AG04449 (cell line): Measurements from ENCODE around the gene TEX36.
A peak's percentile ranks its signal among the peaks of the same experiment; 100 is the strongest.

Experiments
- CTCF ChIA-PET: fragments of 350-600 bp; formaldehyde crosslinking; extraction: SDS; loops from one replicate; lab custom pipeline; 2021; ENCODE audit warnings: antibody characterized with exemption; lab: Yijun Ruan, JAX
- POLR2A ChIA-PET: fragments of 400-600, 350-600 bp; formaldehyde crosslinking; extraction: SDS; loops from one replicate; lab custom pipeline; 2020; ENCODE audit warnings: antibody characterized with exemption, inconsistent platforms; lab: Yijun Ruan, JAX
- DNase-seq: peaks from one replicate; pipeline ENCODE4 v3.0.0-alpha.2; 2010; ENCODE audit warnings: low read depth, low spot score
- H3K4me3 ChIP-seq: 2 replicates; pipeline ENCODE4 v1.5.1; 2011; ENCODE audit warnings: low read depth, mild to moderate bottlenecking, control low read depth, low read length
- CTCF ChIP-seq: IDR thresholded peaks from one replicate; pipeline ENCODE4 v1.5.1; 2011; ENCODE audit warnings: mild to moderate bottlenecking, moderate library complexity, low read length, control low read depth, inconsistent platforms; ENCODE audit not compliant: insufficient read depth; ENCODE audit errors: missing control alignments

Gene TEX36

GRCh38 chr10:125631806-125632205 is 51.2 kb downstream of the TEX36 start:
- ChIA-PET CTCF (no interaction called here), POLR2A (no interaction called here)
- no peak overlapping the region for H3K4me3 ChIP-seq
- DNase-seq: no peak
- no peak for TF ChIP-seq CTCF

GRCh38 chr10:125629758-125630376 is 53.1 kb downstream of the TEX36 start:
- no peak for DNase-seq
- CTCF ChIA-PET: interaction anchor here (0.7 to 1.4 kb wide), 3 partner anchors 9 to 637 kb away, joined by 3 to 5 read pairs (median 4); no protein-coding TSS in a partner anchor

GRCh38 chr10:125628104-125629049 is 54.6 kb downstream of the TEX36 start:
- POLR2A ChIA-PET: interaction anchor here (0.7 kb wide), 1 partner anchor 39 kb away, joined by 3 read pairs; no protein-coding TSS in a partner anchor
- no peak for TF ChIP-seq CTCF
- CTCF ChIA-PET: interaction anchor here (1.0 kb wide), 1 partner anchor 11 kb away, joined by 3 read pairs; no protein-coding TSS in a partner anchor
- no peak overlapping the region for H3K4me3 ChIP-seq
- DNase-seq: no peak

More at GRCh38 chr10:125629758-125630376, 53.1 kb downstream of the TEX36 start:
- peak; percentile 24 for TF ChIP-seq CTCF
- H3K4me3 ChIP-seq: no peak overlapping the region
- POLR2A ChIA-PET: no interaction called here

GRCh38 chr10:125627646-125628045 is 55.3 kb downstream of the TEX36 start:
- POLR2A ChIA-PET: no interaction called here
- TF ChIP-seq CTCF: no peak
- CTCF ChIA-PET: no interaction called here
- H3K4me3 ChIP-seq: no peak overlapping the region
- DNase-seq: no peak

- CTCF ChIA-PET: no interaction called here
- TF ChIP-seq CTCF: no peak
- no peak overlapping the region for H3K4me3 ChIP-seq
- POLR2A ChIA-PET: no interaction called here
- DNase-seq: no peak
These were observed 56.3 kb downstream of the TEX36 start for GRCh38 chr10:125626671-125627070.

GRCh38 chr10:125625586-125625985 is 57.4 kb downstream of the TEX36 start:
- POLR2A ChIA-PET: no interaction called here
- CTCF ChIA-PET: no interaction called here
- no peak overlapping the region for H3K4me3 ChIP-seq

More at GRCh38 chr10:125625586-125625985, 57.4 kb downstream of the TEX36 start:
- no peak for TF ChIP-seq CTCF
- DNase-seq: no peak
